Parathyroid adenoma (tissue), 2 donors: ENCODE data around the gene MAN1A1.

Experiments
- H2AFZ ChIP-seq: fragments of 300-600 bp; sonication (generic); one replicate; pipeline ENCODE4 v1.7.0; 2017; ENCODE audit warnings: antibody characterized with exemption, mild to moderate bottlenecking
- H3K27ac ChIP-seq: fragments of 300-600 bp; sonication (generic); one replicate; pipeline ENCODE4 v1.7.0; 2017
- H3K27me3 ChIP-seq: fragments of 300-600 bp; sonication (generic); one replicate; pipeline ENCODE4 v1.7.0; 2017; ENCODE audit warnings: low read length; ENCODE audit not compliant: control insufficient read depth, insufficient read depth
- H3K36me3 ChIP-seq: fragments of 300-600 bp; sonication (generic); one replicate; pipeline ENCODE4 v1.7.0; 2017; ENCODE audit warnings: low read length; ENCODE audit not compliant: control insufficient read depth, insufficient read depth
- H3K4me1 ChIP-seq: fragments of 300-600 bp; sonication (generic); one replicate; pipeline ENCODE4 v1.7.0; 2017; ENCODE audit warnings: control low read depth
- H3K4me2 ChIP-seq: fragments of 300-600 bp; sonication (generic); one replicate; pipeline ENCODE4 v1.7.0; 2017; ENCODE audit warnings: low read length
- H3K4me3 ChIP-seq: fragments of 300-600 bp; sonication (generic); one replicate; pipeline ENCODE4 v1.7.0; 2017; ENCODE audit warnings: low read depth, low read length
- H3K79me2 ChIP-seq: fragments of 300-600 bp; sonication (generic); one replicate; pipeline ENCODE4 v1.7.0; 2017; ENCODE audit warnings: control low read depth
- H3K9ac ChIP-seq: fragments of 300-600 bp; sonication (generic); one replicate; pipeline ENCODE4 v1.7.0; 2017; ENCODE audit warnings: mild to moderate bottlenecking
- H3K9me3 ChIP-seq: fragments of 300-600 bp; sonication (generic); one replicate; pipeline ENCODE4 v1.7.0; 2017; ENCODE audit warnings: low read length; ENCODE audit not compliant: control insufficient read depth
- CTCF ChIP-seq: fragments of 300-600 bp; sonication (generic); IDR thresholded peaks from one replicate; pipeline ENCODE4 v1.7.0; 2017; ENCODE audit warnings: antibody characterized with exemption, mild to moderate bottlenecking
- donor health status: primary hyperparathyroidism.

The MAN1A1 gene

GRCh38 chr6:119255492-119255891, 94.1 kb downstream of the MAN1A1 start:
- Histone ChIP-seq H3K36me3 (no peaks in the 10 kb centered on the region), H2AFZ (no peak overlapping the region), H3K9me3 (no peaks in the 10 kb centered on the region), H3K27me3 (no peaks in the 10 kb centered on the region), H3K4me3 (no peak overlapping the region), H3K27ac (no peak overlapping the region), H3K79me2 (no peaks in the 10 kb centered on the region), H3K4me2 (no peak overlapping the region), H3K9ac (no peak overlapping the region), H3K4me1 (no peaks in the 10 kb centered on the region)
- TF ChIP-seq CTCF, result no peak

- Histone ChIP-seq H3K9me3 (no peaks in the 10 kb centered on the region), H3K4me1 (no peaks in the 10 kb centered on the region), H3K9ac (no peak overlapping the region), H3K4me3 (no peak overlapping the region), H3K27ac (no peak overlapping the region), H3K4me2 (no peak overlapping the region), H2AFZ (no peak overlapping the region), H3K36me3 (no peaks in the 10 kb centered on the region), H3K79me2 (no peaks in the 10 kb centered on the region), H3K27me3 (no peaks in the 10 kb centered on the region)
- no peak for TF ChIP-seq CTCF
Measured at GRCh38 chr6:119250036-119250435, 99.5 kb downstream of the MAN1A1 start.

GRCh38 chr6:119249319-119249718, 100.2 kb downstream of the MAN1A1 start:
- Histone ChIP-seq H3K4me2 (no peak overlapping the region), H3K27ac (no peak overlapping the region), H3K4me3 (no peak overlapping the region), H2AFZ (no peak overlapping the region), H3K79me2 (no peaks in the 10 kb centered on the region), H3K36me3 (no peaks in the 10 kb centered on the region), H3K4me1 (no peaks in the 10 kb centered on the region), H3K27me3 (no peaks in the 10 kb centered on the region), H3K9ac (no peak overlapping the region), H3K9me3 (no peaks in the 10 kb centered on the region)
- TF ChIP-seq CTCF, result no peak

- Histone ChIP-seq H2AFZ (no peak overlapping the region), H3K4me2 (no peak overlapping the region), H3K36me3 (no peaks in the 10 kb centered on the region), H3K9me3 (no peaks in the 10 kb centered on the region), H3K9ac (no peak overlapping the region), H3K4me1 (no peaks in the 10 kb centered on the region), H3K4me3 (no peak overlapping the region), H3K79me2 (no peaks in the 10 kb centered on the region), H3K27me3 (no peaks in the 10 kb centered on the region), H3K27ac (no peak overlapping the region)
- TF ChIP-seq CTCF, result no peak
Measured at GRCh38 chr6:119247504-119247903, 102.1 kb downstream of the MAN1A1 start.

- H3K27ac ChIP-seq, result no peak overlapping the region
- no peaks in the 10 kb centered on the region for H3K9me3 ChIP-seq
- H2AFZ ChIP-seq, result no peak overlapping the region
- H3K4me2 ChIP-seq, result no peak overlapping the region
- H3K4me1 ChIP-seq, result no peaks in the 10 kb centered on the region
- no peak overlapping the region for H3K4me3 ChIP-seq
- H3K79me2 ChIP-seq, result no peaks in the 10 kb centered on the region
- no peaks in the 10 kb centered on the region for H3K27me3 ChIP-seq
- no peak overlapping the region for H3K9ac ChIP-seq
- TF ChIP-seq CTCF, result no peak
- H3K36me3 ChIP-seq, result no peaks in the 10 kb centered on the region
Measured at GRCh38 chr6:119243657-119244056, 105.9 kb downstream of the MAN1A1 start.
